GM18907 (cell line): ENCODE data around the gene GNA12.
"Not testable (repeated sequence)": the region's sequence is repeated elsewhere in the genome, so short reads cannot be mapped to it uniquely, and the experiment has no call there.

Experiments used
- ATAC-seq: cut with Tn5 transposase; IDR thresholded peaks from one replicate; pipeline ENCODE4 v1.9.1; 2021; ENCODE audit warnings: mild to moderate bottlenecking, moderate library complexity; ENCODE audit not compliant: unreplicated experiment

GNA12 gene

DNA sequence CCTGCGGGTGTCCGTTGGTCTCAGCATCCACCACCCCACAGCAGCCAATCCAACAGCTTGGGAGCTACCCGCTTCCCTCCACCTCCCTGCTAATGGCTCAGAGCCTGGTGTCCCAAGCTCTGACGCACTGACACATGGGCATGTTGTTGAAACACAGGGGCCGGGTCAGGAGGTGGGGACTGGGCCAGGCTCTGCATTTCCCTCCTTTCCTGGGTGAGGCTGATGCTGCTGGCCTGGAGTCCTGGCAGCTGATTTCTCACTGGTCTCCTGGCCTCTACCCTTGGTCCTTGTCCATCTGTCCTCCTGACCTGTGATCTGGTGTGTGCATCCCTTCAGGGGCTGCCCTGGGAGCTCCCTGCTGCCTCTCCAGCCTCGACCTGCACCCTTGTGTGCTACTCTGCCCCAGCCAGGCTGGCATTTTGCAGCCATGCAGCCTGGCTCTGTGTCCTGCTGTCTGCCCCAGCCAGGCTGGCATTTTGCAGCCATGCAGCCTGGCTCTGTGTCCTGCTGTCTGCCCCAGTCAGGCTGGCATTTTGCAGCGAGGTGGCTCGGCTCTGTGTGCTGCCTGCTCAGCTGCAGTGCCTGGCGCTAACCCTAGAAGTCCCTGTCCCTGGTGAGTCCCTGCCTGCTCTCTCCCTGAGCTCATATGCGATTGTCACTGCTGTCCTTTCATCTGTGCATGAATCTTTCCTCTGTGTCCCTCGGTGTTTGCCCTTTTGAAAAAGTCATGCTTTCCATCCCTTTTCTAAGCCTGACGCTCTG lies 142.1 kb downstream of the GNA12 start:
- no peak for ATAC-seq

DNA sequence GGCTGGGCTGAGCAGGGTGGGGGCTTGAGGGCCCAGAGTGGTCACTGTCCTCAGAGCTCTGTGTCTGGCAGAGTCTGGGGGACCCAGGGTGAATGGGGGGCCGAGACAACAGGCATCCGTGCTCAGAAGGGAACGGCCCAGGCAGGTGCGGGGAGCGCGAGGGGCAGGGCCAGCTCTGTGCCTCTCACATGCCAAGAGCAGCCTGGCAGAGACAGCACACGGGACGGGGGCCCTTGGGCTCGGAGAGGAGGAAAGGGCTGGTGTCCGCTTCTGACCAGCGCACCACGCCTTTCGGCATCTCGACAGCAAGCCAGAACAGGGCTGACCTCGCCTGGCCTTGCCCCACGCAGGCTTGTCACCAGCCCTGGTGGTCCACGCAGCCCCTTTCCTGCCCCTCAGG lies 142.7 kb downstream of the GNA12 start:
- no peak for ATAC-seq

DNA sequence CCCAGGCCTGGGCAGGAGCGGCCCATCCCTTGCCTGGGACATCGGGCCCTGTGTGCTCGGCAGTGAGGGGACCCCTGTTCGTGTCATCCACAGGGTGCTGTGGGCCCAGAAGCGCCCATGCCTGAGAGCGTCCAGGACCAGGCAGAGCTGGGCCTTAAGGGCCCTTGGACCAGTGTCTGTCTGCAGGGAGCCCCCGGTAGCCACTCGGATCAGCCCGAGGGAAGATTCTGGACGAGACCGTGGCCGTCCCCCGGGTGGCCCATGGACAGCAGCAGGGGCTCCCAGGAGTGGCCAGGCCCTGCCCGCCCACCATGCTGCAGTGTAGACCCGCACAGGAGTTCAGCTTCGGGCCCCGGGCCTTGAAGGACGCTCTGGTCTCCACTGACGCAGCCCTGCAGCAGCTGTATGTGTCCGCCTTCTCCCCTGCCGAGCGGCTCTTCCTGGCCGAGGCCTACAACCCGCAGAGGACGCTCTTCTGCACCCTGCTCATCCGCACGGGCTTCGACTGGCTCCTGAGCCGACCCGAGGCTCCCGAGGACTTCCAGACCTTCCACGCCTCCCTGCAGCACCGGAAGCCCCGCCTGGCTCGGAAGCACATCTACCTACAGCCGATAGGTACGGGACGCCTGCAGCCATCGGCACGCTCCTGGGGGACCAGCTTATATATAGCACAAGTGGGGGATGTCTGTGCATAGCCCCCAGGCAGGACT lies 143.8 kb downstream of the GNA12 start:
- ATAC-seq = no peak

DNA sequence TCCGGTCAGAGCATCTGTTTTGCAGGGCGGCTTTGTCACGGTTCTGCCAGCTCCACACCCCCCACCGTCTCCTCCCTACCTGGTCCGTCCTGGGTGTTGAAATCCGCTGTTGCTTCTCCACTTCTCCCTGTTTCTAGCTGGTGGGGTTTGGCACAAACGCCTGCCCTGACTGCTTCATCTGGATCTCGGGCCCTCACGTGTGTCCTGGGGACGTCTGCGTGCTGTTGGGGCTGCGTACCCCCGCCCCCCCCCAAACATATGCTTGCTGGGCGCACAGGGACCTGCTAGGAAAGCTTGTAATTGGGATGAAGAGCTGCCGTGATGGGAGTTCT lies 144.9 kb downstream of the GNA12 start:
- no peak for ATAC-seq

DNA sequence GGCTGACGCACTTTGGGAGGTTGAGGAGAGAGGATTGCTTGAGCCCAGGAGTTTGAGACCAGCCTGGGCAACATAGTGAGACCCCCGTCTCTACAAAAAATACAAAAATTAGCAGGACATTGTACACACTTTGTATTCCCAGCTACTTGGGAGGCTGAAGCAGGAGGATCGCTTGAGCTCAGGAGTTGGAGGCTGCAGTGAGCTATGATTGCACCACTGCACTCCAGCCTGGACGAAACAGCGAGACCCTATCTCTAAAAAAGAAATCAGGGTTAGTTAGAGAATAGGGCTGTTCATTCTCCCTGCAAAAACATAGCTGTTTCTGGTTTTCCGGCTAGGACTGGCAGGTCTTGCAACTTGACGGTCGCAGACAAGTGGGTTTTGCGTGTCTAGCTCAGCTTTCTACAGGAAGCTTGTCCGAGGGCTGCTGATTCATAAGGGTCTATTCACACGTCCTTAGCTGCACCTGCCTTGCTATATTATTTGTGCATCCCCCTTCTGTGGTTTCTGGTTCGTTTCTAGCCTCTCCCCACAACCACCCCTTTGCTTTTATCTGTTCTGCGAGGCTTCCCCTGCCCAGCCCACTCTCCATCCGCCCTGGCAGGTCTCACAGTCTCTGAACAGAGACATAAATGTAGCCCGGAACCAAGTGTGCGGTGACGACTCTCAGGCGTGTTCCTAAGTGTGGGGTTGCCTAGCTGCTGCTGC lies 145.4 kb downstream of the GNA12 start:
- ATAC-seq = peak; percentile 95

DNA sequence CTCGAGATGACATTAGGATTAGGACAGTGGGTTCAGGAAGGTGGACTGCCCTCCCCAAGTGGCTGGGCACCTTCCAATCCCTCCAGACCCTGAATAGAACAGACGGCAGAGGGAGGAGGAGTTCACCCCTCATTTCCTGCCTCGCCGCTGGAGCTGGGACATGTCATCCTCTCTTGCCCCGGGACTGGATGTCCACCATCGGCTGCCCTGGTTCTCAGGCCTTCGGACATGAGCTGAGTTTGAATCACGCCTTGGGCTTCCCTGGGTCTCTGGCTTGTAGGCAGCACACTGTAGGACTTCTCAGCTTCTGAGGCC lies 150.0 kb downstream of the GNA12 start:
- not testable (repeated sequence) for ATAC-seq

DNA sequence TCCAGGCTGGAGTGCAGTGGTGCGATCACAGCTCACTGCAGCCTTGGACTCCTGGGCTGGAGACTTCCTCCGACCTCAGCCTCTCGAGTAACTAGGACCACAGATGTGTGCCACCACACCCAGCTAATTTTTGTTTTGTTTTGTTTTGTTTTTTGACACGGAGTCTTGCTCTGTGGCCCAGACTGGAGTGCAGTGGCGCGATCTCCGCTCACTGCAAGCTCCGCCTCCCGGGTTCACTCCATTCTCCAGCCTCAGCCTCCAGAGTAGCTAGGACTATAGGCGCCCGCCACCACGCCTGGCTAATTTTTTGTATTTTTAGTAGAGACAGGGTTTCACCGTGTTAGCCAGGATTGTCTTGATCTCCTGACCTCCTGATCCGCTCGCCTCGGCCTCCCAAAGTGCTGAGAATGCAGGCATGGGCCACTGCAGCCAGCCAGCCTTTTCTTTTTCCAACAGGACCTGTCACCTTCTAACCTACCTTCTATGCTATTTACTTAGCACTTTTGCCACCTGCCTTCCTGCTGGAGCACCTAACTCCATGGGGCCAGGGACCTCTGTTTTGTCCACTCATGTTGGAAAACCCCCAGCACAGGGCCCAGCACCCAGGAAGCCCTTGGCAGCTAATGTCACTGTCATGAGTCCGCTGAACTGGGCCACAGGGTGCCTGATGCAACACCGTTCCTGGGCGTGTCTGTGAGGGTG lies 150.5 kb downstream of the GNA12 start:
- not testable (repeated sequence) for ATAC-seq

DNA sequence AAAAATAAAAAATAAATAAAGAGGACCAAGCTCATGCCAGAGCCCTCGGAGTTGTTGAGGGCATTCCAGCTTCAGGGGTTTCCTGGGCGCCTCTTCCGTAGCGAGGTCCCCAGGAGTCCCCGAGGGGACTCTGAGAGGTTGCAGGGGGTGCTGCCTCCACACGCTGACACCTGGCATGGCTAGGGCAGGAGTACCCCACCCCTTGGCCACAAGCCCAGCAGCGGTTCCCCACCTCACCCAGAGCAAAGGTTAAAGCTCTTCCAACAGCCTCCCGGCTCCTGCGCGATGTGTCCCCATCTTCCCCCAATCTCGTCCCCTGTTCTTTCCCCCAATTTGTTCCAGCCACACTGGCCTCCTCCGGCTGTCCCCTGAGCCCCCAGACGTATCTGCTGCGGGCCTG lies 151.6 kb downstream of the GNA12 start:
- ATAC-seq = no peak

DNA sequence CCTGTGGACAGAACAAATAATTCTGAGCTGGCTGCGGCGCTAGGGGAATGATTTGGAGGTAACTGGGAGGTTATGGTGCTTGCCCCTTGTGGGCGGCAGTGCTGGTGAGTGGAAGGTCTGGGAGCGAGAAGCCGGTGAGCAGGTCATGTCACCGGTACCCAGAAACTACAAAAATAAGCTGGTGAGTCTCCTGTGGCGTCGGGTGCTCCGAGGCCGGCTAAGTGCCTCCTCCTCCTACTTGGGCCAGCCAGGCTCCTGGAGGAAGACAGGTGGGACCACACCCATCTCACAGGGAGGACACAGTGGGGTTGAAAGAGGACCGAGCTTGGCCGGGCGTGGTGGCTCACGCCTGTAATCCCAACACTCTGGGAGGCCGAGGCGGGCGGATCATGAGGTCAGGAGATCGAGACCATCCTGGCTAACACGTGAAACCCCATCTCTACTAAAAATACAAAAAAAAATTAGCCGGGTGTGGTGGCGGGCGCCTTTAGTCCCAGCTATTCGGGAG lies 152.1 kb downstream of the GNA12 start:
- ATAC-seq = not testable (repeated sequence)

DNA sequence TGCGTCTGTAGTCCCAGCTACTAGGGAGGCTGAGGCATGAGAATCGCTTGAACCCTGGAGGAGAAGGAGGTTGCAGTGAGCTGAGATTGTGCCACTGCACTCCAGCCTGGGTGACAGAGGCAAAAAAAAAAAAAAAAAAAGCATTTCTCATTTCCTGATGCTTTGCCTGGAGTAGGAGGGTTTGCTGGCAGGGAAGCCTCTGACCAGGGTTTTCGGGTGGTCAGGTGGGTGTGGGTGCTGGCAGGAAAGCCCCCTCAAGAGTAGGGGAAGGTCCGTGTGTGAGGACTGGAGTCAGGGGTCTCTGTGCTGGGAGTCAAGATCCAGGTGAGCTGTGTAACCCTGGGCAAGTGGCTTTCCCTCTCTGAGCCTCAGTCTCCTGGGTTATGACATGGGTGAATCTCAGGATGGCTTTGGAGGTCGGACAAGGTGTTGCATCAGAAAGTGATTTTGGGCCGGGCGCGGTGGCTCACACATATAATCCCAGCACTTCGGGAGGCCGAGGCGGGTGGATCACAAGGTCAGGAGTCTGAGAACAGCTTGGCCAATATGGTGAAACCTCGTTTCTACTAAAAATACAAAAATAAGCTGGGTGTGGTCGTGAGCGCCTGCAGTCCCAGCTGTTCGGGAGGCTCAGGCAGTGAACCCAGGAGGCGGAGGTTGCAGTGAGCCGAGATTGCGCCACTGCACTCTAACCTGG lies 152.9 kb downstream of the GNA12 start:
- no peak for ATAC-seq

DNA sequence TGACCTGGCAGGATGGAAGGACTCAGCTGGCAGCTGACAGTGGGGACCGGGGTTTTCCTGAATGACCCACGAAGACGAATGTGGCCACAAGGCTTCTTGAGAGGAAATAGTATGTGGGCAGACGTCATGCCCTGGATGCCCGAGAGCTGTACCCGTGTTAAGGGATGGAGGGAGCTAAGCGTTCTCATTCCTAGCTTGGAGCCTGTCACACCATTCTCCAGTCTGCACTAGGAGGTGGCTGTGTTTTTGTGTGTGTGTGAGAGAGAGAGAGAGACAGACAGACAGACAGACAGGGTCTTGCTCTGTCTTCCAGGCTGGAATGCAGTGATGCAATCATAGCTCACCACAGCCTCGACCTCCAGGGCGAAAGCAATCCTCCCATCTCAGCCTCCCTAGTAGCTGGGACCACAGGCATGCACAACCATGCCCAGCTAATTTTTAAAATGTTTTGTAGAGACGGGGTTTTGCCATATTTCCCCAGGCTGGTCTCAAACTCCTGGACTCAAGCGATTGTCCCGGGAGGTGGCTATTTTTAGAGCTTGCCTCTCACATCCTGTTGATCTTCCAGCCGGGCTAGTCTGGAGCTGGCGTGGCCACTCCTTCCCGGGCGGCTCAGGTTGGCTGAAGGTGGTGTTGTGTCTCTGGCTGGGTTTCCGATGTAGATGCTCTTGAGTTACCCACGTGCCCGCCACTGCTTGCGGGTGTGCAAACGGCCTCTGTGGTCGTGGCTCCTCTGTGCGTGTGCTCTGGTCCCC lies 154.0 kb downstream of the GNA12 start:
- ATAC-seq = no peak

DNA sequence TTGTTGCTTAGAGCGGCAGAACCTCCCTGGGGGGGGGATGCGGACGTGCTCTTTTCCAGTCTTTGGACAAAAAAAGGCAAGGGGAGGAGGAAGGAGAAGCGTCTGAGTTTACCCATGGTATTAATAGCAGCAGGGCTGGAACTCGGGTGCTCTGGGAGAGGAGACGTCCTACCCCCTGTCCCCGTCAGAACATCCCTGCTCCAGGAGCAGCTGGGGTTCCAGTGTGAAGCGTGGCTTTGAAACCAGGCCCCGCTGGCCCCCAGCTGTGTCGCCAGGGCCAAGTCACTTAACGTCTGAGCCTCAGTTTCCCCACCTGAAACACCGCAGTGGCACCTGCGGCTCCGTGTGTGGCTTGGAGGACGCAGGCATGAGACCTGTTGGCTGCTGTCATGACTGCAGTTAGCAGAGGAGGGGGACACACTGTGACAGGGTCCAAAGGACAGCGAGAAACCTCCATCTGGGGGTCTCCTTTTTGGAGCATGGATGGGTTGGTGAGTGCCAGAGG lies 154.7 kb downstream of the GNA12 start:
- ATAC-seq = no peak

DNA sequence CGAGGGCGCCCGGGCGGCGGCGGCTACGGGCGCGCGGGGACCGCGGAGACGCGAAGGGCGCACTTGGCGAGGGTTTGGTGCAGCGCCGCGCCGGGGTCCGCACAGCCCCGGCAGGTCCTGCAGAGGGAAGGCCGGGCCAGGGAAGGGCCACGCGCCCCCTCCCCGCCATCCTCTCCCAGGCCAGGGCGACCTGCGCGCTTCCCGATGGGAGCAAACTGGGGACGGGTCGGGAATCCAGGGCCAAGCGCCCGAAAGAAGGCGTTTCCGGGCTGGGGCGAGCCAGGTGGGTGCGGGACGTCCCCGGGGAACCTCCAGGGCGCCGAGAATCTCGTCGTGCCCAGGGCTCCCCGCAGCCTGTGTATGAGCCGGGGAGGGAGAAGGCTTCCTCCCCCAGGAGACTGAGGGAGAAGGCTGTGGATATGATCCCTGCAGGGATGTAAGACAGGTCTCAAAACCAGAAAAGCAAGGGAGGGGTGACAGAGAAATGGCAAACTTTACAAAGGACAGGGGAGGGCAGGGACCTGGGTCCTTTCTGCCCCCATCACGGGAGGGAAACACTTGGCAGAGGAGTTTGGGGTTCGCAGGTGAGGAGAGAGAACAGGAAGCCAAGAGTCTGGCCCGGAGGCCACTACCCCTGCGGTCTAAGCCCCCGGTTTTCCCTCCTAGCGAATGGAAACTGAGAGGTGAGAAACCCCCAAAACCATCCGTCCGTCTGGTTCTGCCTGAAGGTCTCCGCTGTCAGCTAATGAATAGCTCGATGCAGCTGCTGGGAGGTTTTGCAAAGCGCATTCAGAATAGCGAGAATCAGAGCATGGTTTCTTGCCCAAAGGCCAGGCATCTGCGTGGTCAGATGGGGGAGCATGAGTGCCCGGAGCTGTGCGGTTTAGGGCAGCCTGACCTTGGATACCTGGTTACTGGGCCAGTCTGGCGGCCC lies 155.4 kb downstream of the GNA12 start:
- ATAC-seq = peak; percentile 77

DNA sequence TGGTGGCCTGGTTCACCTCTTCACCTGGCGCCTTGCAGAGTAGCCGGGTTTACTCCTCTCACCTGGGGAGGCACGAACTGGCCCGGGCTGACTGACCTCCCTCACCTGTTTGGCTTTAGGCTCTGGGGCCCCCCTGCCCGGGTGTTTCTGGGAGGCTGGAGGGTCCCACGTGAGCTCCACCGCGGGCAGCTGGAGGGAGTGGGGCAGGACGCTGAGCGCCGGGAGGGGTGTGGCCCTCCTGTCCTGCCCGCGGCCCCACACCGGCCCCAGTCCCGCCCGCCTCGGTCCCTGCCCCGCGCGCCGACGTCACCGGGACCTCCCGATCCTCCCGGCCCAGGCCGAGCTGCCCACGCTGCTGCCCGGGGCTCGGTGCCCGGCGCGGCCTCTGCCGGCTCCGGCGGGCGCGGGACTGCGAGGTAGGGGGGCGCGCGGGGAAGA lies 156.2 kb downstream of the GNA12 start, which contains the start of gene AMZ1:
AMZ1 (plus strand) TSS at position 322 of the 438 bp plus-strand sequence. CDS start 12,250 bp downstream, outside the sequence.
- ATAC-seq = peak; percentile 21

DNA sequence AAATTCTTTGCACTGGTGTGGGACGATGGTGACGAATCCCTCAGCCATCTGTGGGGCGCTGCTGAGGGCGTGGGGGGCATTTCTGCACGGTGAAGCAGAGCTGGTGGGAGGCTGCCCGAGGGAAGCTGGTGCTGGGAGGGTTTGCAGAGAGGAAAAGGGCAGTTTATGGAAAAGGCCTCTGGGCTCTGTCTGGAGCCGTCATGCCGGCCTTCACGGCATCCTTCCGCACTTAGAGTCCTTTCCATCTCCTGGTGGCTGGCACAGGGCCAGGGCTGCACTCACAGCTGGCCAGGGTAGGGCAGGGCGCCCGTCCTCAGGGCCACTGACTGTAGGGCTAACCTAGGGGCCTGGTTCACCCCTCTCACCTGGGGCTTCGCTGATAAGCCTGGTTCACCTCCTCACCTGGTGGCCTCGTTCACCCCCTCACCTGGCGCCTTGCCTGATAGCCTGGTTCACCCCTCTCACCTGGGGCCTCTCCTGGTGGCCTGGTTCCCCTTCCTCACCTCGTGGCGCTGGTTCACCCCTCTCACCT lies 156.7 kb downstream of the GNA12 start:
- no peak for ATAC-seq

DNA sequence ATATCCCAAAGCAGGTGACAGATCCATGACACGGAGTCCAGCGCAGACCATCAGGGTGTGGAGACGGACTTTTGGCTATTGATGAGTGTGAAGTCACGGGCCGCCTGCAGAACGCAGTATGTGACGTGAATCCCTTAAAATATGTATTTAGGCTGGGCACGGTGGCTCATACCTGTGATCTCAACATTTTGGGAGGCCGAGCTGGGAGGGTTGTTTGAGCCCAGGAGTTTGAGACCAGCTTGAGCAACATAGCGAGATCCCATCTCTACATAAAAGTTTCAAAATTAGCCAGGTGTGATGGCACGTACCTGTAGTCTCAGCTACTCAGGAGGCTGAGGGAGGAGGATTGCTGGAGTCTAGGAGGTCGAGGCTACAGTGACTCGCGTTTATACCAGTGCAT lies 158.0 kb downstream of the GNA12 start:
- ATAC-seq = no peak

DNA sequence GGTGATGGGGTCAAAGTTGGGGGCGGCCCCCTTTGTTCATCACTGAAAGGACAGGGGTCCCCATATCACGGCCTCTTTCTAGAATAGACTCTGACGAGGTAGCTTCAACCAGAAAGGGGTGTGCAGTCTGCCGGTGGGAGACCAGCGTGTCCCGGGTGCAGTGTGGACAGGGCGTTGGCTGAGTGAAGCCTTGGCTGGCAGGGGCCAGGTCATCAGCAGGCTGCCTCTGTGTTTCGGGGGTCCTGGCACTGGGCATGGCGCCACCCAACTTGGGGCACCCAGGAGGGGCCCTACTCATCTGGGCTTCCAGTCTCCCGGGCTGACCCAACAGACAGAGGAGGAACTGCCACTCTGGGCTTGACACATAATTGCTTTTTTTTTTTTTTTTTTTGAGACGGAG lies 159.6 kb downstream of the GNA12 start:
- ATAC-seq = no peak
